ENCODE data around the gene SUPT4H1. TPM values are rescaled to one million over a fixed set of nuclear protein-coding genes. Genes with fewer than 3 reads are reported as not detected.

Gene SUPT4H1
- total and polyA plus RNA-seq, 9 of the 15 experiments (the other 6 are each of a cell fraction or from before 2014, with no cell fraction given): 62.1 to 320 (median 117) TPM

GRCh38 chr17:58331815-58332777 is 19.9 kb downstream of the SUPT4H1 start (continued):
- TF ChIP-seq E2F8 (IDR thresholded peaks at IDR 0.05; ENCODE audit: low read depth, partially characterized antibody) (no peak), CREB3L1 (IDR thresholded peaks at IDR 0.05; ENCODE audit: borderline replicate concordance, low read depth) (peak; percentile 29; the same call in 1 of the 2 replicates), ELF2 (CRISPR knock-in tag; IDR thresholded peaks at IDR 0.05) (0 out of 2 replicates have a peak, but pooled peaks have one; percentile 41), ATF6 (CRISPR knock-in tag; IDR thresholded peaks at IDR 0.05) (no peak; the same call in 1 of the 2 replicates), KDM5B (IDR thresholded peaks at IDR 0.05; ENCODE audit: insufficient replicate concordance, low read depth, low read length) (peak; percentile 99), ETS2 (tag; IDR thresholded peaks at IDR 0.05; ENCODE audit: borderline replicate concordance, poor library complexity, severe bottlenecking) (no peak), THAP12 (CRISPR knock-in tag; IDR thresholded peaks at IDR 0.05) (peak; percentile 93), ZNF282 (CRISPR knock-in tag; IDR thresholded peaks at IDR 0.05) (0 out of 2 replicates have a peak, but pooled peaks have one; percentile 83), ZNF785 (CRISPR knock-in tag; IDR thresholded peaks at IDR 0.05) (no peak), ZNF174 (CRISPR knock-in tag; IDR thresholded peaks at IDR 0.05) (no peak), BRD9 (IDR thresholded peaks at IDR 0.05; ENCODE audit: low read depth, partially characterized antibody) (no peak), MXD1 (CRISPR knock-in tag; IDR thresholded peaks at IDR 0.05; ENCODE audit: borderline replicate concordance, poor library complexity, severe bottlenecking) (peak; percentile 35), L3MBTL2 (IDR thresholded peaks at IDR 0.05) (0 out of 2 replicates have a peak, but pooled peaks have one; percentile 38), ESRRA (IDR thresholded peaks at IDR 0.05; ENCODE audit: borderline replicate concordance, low read depth) (no peak; the same call in 1 of the 2 replicates), HEY1 (CRISPR knock-in tag; IDR thresholded peaks at IDR 0.05; ENCODE audit: borderline replicate concordance) (no peak)
